GM23248 (cell line): ENCODE data around the gene C17orf114.

Source experiments
- DNase-seq: peaks from one replicate; pipeline ENCODE4 v3.0.0-alpha.2; 2015
- H2AFZ ChIP-seq: fragments of 200-600 bp; sonication (generic); 2 replicates; pipeline ENCODE4 v1.6.1; 2016; ENCODE audit warnings: antibody characterized with exemption
- H3F3A ChIP-seq: fragments of 200-600 bp; sonication (generic); 2 replicates; pipeline ENCODE4 v1.6.1; 2016; ENCODE audit warnings: mild to moderate bottlenecking, antibody characterized with exemption, mixed run types; ENCODE audit not compliant: insufficient read depth
- H3K27ac ChIP-seq: fragments of 200-600 bp; sonication (generic); 2 replicates; pipeline ENCODE4 v1.5.1; 2016; ENCODE audit warnings: mild to moderate bottlenecking
- H3K27me3 ChIP-seq: fragments of 200-600 bp; sonication (generic); replicated peaks from 2 replicates; pipeline ENCODE4 v1.6.1; 2016; ENCODE audit warnings: mild to moderate bottlenecking; ENCODE audit not compliant: insufficient read depth
- H3K36me3 ChIP-seq: fragments of 200-600 bp; sonication (generic); 2 replicates; pipeline ENCODE4 v1.6.1; 2016; ENCODE audit warnings: low read depth, mild to moderate bottlenecking
- H3K4me1 ChIP-seq: fragments of 200-600 bp; sonication (generic); 2 replicates; pipeline ENCODE4 v1.6.1; 2016; ENCODE audit warnings: mild to moderate bottlenecking; ENCODE audit not compliant: insufficient read depth
- H3K4me2 ChIP-seq: fragments of 200-600 bp; sonication (generic); one replicate; pipeline ENCODE4 v1.6.1; 2016; ENCODE audit warnings: mild to moderate bottlenecking; ENCODE audit not compliant: unreplicated experiment
- H3K4me3 ChIP-seq: fragments of 200-600 bp; sonication (generic); 2 replicates; pipeline ENCODE4 v1.5.1; 2016; ENCODE audit warnings: mild to moderate bottlenecking
- H3K79me2 ChIP-seq: fragments of 200-600 bp; sonication (generic); 2 replicates; pipeline ENCODE4 v1.6.1; 2016; ENCODE audit warnings: mild to moderate bottlenecking; ENCODE audit not compliant: insufficient read depth
- H3K9ac ChIP-seq: fragments of 200-600 bp; sonication (generic); 2 replicates; pipeline ENCODE4 v1.6.1; 2016; ENCODE audit warnings: mild to moderate bottlenecking
- H3K9me2 ChIP-seq: fragments of 200-600 bp; sonication (generic); 2 replicates; pipeline ENCODE4 v1.6.1; 2016; ENCODE audit warnings: mixed run types, mild to moderate bottlenecking, moderate library complexity; ENCODE audit not compliant: insufficient read depth
- H3K9me3 ChIP-seq: fragments of 200-600 bp; sonication (generic); one replicate; pipeline ENCODE4 v1.6.1; 2017; ENCODE audit warnings: low read depth
- H4K20me1 ChIP-seq: fragments of 200-600 bp; sonication (generic); 2 replicates; pipeline ENCODE4 v1.6.0; 2016; ENCODE audit not compliant: insufficient read depth
- EZH2 ChIP-seq: fragments of 200-600 bp; sonication (generic); IDR thresholded peaks from 2 replicates; pipeline ENCODE4 v1.6.1; 2018; ENCODE audit warnings: antibody characterized with exemption, mild to moderate bottlenecking; ENCODE audit not compliant: insufficient read depth, poor library complexity, severe bottlenecking
- EZH2phosphoT487 ChIP-seq: fragments of 200-600 bp; sonication (generic); IDR thresholded peaks from 2 replicates; pipeline ENCODE4 v1.6.1; 2018; ENCODE audit warnings: antibody characterized with exemption, moderate library complexity, mild to moderate bottlenecking, low read depth; ENCODE audit not compliant: insufficient read depth
- WGBS, 2 experiments: methylation state at CpG; one replicate each; pipeline ENCODE4 v1.1.6; 2015 to 2017; ENCODE audit warnings: low lambda C conversion rate in 2 of 2, low coverage in 1 of 2; ENCODE audit errors: missing lambda C conversion rate in 2 of 2; 5-methylcytosine and 5-hydroxymethylcytosine counted together
- in situ Hi-C: fragments of 300-500 bp; cut with MboI; formaldehyde crosslinking; loops from 2 replicates; pipeline ENCODE4 v1.15.0; 2020

The C17orf114 gene

DNA sequence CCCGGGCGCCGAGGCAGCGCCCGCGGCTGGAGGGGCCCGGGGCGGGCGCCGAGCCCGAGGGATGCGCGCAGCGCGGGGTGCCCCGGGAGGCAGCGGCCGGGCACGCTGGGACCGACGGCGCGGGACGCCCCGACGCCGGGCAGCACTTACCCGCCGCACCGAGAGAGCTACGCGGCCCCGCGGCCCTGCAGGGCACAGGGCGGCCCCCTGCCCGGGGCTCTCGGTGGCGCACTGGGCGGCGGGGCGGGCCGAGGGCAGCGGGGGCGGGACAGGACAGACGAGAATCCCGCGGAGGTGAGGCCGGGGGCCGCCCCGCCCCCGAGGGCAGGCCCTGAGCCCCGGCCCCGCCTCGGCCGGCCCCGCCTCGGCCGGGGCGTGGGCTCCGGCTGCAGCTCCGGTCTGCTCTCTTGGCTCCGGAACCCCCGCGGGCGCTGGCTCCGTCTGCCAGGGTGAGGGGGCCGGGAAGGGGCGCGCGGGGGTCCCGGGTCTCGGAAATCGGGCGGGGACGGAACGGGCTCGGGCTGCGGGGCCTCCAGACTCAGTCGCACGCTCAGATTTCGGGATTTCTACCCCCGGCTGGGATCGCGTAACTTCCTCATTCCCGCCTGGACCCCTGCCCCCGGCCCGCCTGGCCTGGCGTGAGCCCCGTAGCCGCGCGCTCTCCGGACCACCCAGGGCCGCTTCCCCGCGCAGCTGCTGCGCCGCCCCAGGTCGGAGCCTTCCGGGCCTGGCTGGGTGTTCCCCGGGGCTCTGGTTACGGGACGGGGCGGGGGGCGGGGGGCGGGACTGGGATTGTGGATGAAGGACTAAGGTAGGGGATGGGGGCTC, 4.9 kb upstream of the C17orf114 start, which contains the start of gene PLD2:
TSS of gene PLD2 (plus strand) at position 376 of the 828 bp plus-strand sequence. CDS start 621 bp downstream, outside the sequence.
- H4K20me1 ChIP-seq = no peaks in the 10 kb centered on the region
- no peak for TF ChIP-seq EZH2phosphoT487
- no peak for TF ChIP-seq EZH2
- in situ Hi-C loops = no loop called here
- peak within 1 kb of the TSS; percentile 82 for H3K9ac ChIP-seq
- H2AFZ ChIP-seq = peak within 1 kb of the TSS; percentile 72
- 2% methylated on average over 52 to 65 of the region's 106 CpGs for WGBS, 2 experiments
- DNase-seq = peak; percentile 95
- H3K9me3 ChIP-seq = no peaks in the 10 kb centered on the region
- H3K9me2 ChIP-seq = no peaks in the 10 kb centered on the region
- H3K79me2 ChIP-seq = no peaks in the 10 kb centered on the region
- peaks cover 4% of the 10 kb centered on the region; the same call in 1 of the 2 replicates for H3K4me1 ChIP-seq
- H3K36me3 ChIP-seq = no peaks in the 10 kb centered on the region
- peak within 1 kb of the TSS; percentile 78 for H3K4me2 ChIP-seq
- H3F3A ChIP-seq = no peaks in the 10 kb centered on the region
- peak within 1 kb of the TSS; percentile 88 for H3K4me3 ChIP-seq
- H3K27me3 ChIP-seq = no peaks in the 10 kb centered on the region
- no peak within 1 kb of the TSS for H3K27ac ChIP-seq

DNA sequence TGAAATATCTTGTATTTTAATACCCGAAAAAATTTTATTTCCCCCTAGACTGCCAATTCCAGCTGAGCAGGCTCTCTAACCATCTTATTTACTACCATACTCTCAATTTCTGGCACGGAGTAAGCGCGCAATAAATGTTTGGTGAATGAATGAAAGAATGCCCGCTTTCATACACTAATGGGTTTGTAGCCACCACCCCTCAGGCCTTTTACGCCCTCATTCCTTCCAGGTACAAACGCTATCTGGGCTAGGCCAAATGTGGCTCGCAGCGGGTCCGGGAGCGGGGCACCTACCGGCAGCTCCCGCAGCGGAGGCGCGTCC, 4.3 kb upstream of the C17orf114 start:
- 1 to 3% methylated on average over 15 to 16 of the region's 16 CpGs for WGBS, 2 experiments
- peak overlapping the region; percentile 82 for H3K9ac ChIP-seq

DNA sequence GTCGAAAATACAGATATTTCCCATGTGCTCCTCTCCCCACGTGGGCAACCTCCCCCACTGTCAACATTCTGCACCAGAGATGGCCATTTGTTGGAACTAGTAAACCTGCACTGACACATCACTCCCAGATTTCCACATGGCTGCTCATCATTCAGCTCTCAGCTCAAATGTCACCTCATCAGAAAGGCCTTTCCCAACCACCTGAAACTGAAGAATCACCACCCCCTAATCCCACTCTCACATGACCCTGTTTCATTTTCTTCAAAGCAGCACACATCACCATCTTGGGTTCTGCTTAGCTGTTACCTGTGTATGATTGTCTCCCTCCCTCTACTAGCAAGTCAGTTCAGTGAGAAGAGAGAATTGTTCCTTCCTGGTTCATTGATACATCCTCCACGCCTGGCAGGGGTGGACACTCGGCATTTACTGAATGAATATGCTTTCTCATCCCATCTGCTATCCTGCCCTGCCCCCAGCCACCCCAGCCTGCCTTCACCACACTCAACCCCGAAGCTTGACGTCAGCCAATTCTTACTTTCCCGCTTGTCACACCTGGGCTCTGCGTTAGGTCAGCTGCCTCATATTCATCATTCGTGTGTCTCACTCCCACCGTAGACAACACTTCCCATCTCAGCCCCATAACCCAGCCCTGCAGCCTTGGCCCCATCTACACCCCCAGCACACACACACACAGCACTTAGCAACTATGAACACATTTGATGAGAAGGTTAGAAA, 1.5 kb downstream of the C17orf114 start:
- TF ChIP-seq EZH2phosphoT487 (no peak), EZH2 (no peak)
- Histone ChIP-seq H3K4me1 (no peaks in the 10 kb centered on the region), H3K9ac (no peak overlapping the region), H2AFZ (no peak overlapping the region), H3K27ac (no peak overlapping the region), H3K79me2 (peaks cover 26% of the 10 kb centered on the region), H3F3A (no peaks in the 10 kb centered on the region), H4K20me1 (no peaks in the 10 kb centered on the region), H3K4me3 (no peak overlapping the region), H3K9me3 (no peaks in the 10 kb centered on the region), H3K36me3 (0 out of 2 replicates have a peak, but pooled peaks cover 6% of the 10 kb centered on the region), H3K4me2 (no peak overlapping the region), H3K27me3 (no peaks in the 10 kb centered on the region), H3K9me2 (no peaks in the 10 kb centered on the region)
- no peak for DNase-seq
- in situ Hi-C loops = no loop called here
- 61 to 72% methylated on average over 10 of the region's 10 CpGs for WGBS, 2 experiments

More for the DNA sequence above, 4.3 kb upstream of the C17orf114 start:
- peak overlapping the region; percentile 75 for H3K4me2 ChIP-seq
- no peaks in the 10 kb centered on the region for H3K9me3 ChIP-seq
- no peaks in the 10 kb centered on the region for H3K9me2 ChIP-seq
- TF ChIP-seq EZH2 (no peak), EZH2phosphoT487 (no peak)
- H3F3A ChIP-seq = no peaks in the 10 kb centered on the region
- in situ Hi-C loops = no loop called here
- no peaks in the 10 kb centered on the region for H3K27me3 ChIP-seq
- H3K4me3 ChIP-seq = peak overlapping the region; percentile 88
- H3K79me2 ChIP-seq = no peaks in the 10 kb centered on the region
- H3K4me1 ChIP-seq = peaks cover 4% of the 10 kb centered on the region; the same call in 1 of the 2 replicates
- H3K27ac ChIP-seq = no peak overlapping the region
- no peak for DNase-seq
- H2AFZ ChIP-seq = peak overlapping the region; percentile 72
- H4K20me1 ChIP-seq = no peaks in the 10 kb centered on the region
- H3K36me3 ChIP-seq = no peaks in the 10 kb centered on the region

DNA sequence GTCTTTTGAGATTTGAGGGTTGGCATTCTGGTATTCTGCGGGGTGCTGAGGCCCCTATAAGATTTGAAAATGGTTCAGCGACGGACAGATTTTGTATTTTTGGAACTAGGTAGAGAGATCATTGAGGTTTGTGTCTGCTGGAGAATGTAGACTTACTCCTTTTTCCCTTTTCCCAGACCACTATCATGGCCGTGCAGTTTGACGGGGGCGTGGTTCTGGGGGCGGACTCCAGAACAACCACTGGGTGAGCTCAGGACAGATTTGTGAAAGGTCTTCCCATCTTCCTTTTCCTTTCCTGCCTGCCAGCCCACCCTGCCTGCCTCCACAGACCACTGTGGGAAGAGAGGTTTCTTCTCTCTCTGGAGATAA, 5.6 kb downstream of the C17orf114 start:
- Histone ChIP-seq H4K20me1 (no peaks in the 10 kb centered on the region), H2AFZ (peak overlapping the region; percentile 93), H3K9me2 (no peaks in the 10 kb centered on the region), H3K79me2 (peaks cover 26% of the 10 kb centered on the region), H3K27me3 (no peaks in the 10 kb centered on the region), H3K9me3 (no peaks in the 10 kb centered on the region), H3K36me3 (0 out of 2 replicates have a peak, but pooled peaks cover 6% of the 10 kb centered on the region), H3K4me3 (peak overlapping the region; percentile 97), H3K27ac (peak overlapping the region; percentile 45), H3F3A (no peaks in the 10 kb centered on the region), H3K4me1 (no peaks in the 10 kb centered on the region), H3K9ac (peak overlapping the region; percentile 86), H3K4me2 (peak overlapping the region; percentile 83)
- DNase-seq = peak; percentile 83
- TF ChIP-seq EZH2 (no peak), EZH2phosphoT487 (no peak)
- in situ Hi-C loops = loop anchor here (10.0 kb wide), 1 partner anchor 88 kb away; no protein-coding TSS in a partner anchor
- WGBS, 2 experiments = 1 to 4% methylated on average over 7 of the region's 7 CpGs
